T-helper 2 cell treated with Interferon-gamma antibody and Interleukin-4, amounts not matched to agents 5 μg/mL and 100 μg/mL, for 36 hours (primary cell): ENCODE data around the gene LRG1.

Experiments
- DNase-seq: peaks from one replicate; pipeline ENCODE4 v3.0.0; 2021; ENCODE audit warnings: low spot score
- H3K27ac Mint-ChIP-seq: one replicate; pipeline ENCODE4 v1.8.0; 2021; ENCODE audit warnings: mild to moderate bottlenecking, mixed read lengths
- H3K27me3 Mint-ChIP-seq: one replicate; pipeline ENCODE4 v1.8.0; 2021; ENCODE audit warnings: low read depth, mixed read lengths
- H3K36me3 Mint-ChIP-seq: one replicate; pipeline ENCODE4 v1.8.0; 2021; ENCODE audit warnings: low read depth, mixed read lengths
- H3K4me1 Mint-ChIP-seq: one replicate; pipeline ENCODE4 v1.8.0; 2021; ENCODE audit warnings: low read depth, mixed read lengths
- H3K4me3 Mint-ChIP-seq: one replicate; pipeline ENCODE4 v1.8.0; 2022; ENCODE audit warnings: mild to moderate bottlenecking, moderate library complexity, mixed read lengths
- H3K9me3 Mint-ChIP-seq: one replicate; pipeline ENCODE4 v1.8.0; 2021; ENCODE audit warnings: mixed read lengths

LRG1 gene

GRCh38 chr19:4521170-4521887, 18.5 kb downstream of the LRG1 start:
- H3K4me1 Mint-ChIP-seq: no peaks in the 10 kb centered on the region
- no peaks in the 10 kb centered on the region for H3K9me3 Mint-ChIP-seq
- no peaks in the 10 kb centered on the region for H3K36me3 Mint-ChIP-seq
- H3K27me3 Mint-ChIP-seq: no peaks in the 10 kb centered on the region
- DNase-seq: no peak
- no peak overlapping the region for H3K27ac Mint-ChIP-seq
- no peak overlapping the region for H3K4me3 Mint-ChIP-seq

- H3K4me3 Mint-ChIP-seq: no peak overlapping the region
- no peak overlapping the region for H3K27ac Mint-ChIP-seq
- no peak for DNase-seq
- no peaks in the 10 kb centered on the region for H3K27me3 Mint-ChIP-seq
- no peaks in the 10 kb centered on the region for H3K4me1 Mint-ChIP-seq
- no peaks in the 10 kb centered on the region for H3K36me3 Mint-ChIP-seq
- no peaks in the 10 kb centered on the region for H3K9me3 Mint-ChIP-seq
These were observed 20.1 kb downstream of the LRG1 start for GRCh38 chr19:4519521-4520277.

- H3K27me3 Mint-ChIP-seq: no peaks in the 10 kb centered on the region
These were observed 20.7 kb downstream of the LRG1 start for GRCh38 chr19:4519172-4519496.

GRCh38 chr19:4518345-4519171, 21.3 kb downstream of the LRG1 start, which contains the start of gene PLIN4:
PLIN4 (minus strand) TSS chr19:4518486; CDS start chr19:4518272, 214 bp downstream.
- DNase-seq: no peak

More at GRCh38 chr19:4519172-4519496, 20.7 kb downstream of the LRG1 start:
- Mint-ChIP-seq H3K27ac (no peak overlapping the region), H3K4me3 (no peak overlapping the region), H3K9me3 (no peaks in the 10 kb centered on the region), H3K36me3 (no peaks in the 10 kb centered on the region), H3K4me1 (no peaks in the 10 kb centered on the region)
- no peak for DNase-seq

GRCh38 chr19:4517451-4518057, 22.3 kb downstream of the LRG1 start:
- Mint-ChIP-seq H3K27me3 (no peaks in the 10 kb centered on the region), H3K9me3 (no peaks in the 10 kb centered on the region), H3K36me3 (no peaks in the 10 kb centered on the region), H3K4me1 (no peaks in the 10 kb centered on the region), H3K4me3 (no peak overlapping the region), H3K27ac (no peak overlapping the region)
- no peak for DNase-seq

More at GRCh38 chr19:4518345-4519171, 21.3 kb downstream of the LRG1 start, which contains the start of gene PLIN4:
- no peak within 1 kb of the TSS for H3K27ac Mint-ChIP-seq
- H3K27me3 Mint-ChIP-seq: no peaks in the 10 kb centered on the region
- no peaks in the 10 kb centered on the region for H3K4me1 Mint-ChIP-seq
- H3K4me3 Mint-ChIP-seq: no peak within 1 kb of the TSS
- no peaks in the 10 kb centered on the region for H3K36me3 Mint-ChIP-seq
- no peaks in the 10 kb centered on the region for H3K9me3 Mint-ChIP-seq

GRCh38 chr19:4516939-4517300, 22.9 kb downstream of the LRG1 start:
- DNase-seq: no peak
- Mint-ChIP-seq H3K9me3 (no peaks in the 10 kb centered on the region), H3K27me3 (no peaks in the 10 kb centered on the region), H3K4me3 (no peak overlapping the region), H3K4me1 (no peaks in the 10 kb centered on the region), H3K27ac (no peak overlapping the region), H3K36me3 (no peaks in the 10 kb centered on the region)

GRCh38 chr19:4516199-4516938, 23.5 kb downstream of the LRG1 start:
- Mint-ChIP-seq H3K9me3 (no peaks in the 10 kb centered on the region), H3K4me1 (no peaks in the 10 kb centered on the region), H3K27me3 (no peaks in the 10 kb centered on the region), H3K36me3 (no peaks in the 10 kb centered on the region), H3K4me3 (no peak overlapping the region), H3K27ac (no peak overlapping the region)
- no peak for DNase-seq

- Mint-ChIP-seq H3K4me3 (no peak overlapping the region), H3K4me1 (no peaks in the 10 kb centered on the region), H3K9me3 (no peaks in the 10 kb centered on the region), H3K27me3 (no peaks in the 10 kb centered on the region), H3K27ac (no peak overlapping the region), H3K36me3 (no peaks in the 10 kb centered on the region)
- no peak for DNase-seq
These were observed 24.1 kb downstream of the LRG1 start for GRCh38 chr19:4515732-4516131.

GRCh38 chr19:4513248-4513647, 26.6 kb downstream of the LRG1 start:
- Mint-ChIP-seq H3K27ac (no peak overlapping the region), H3K4me1 (no peaks in the 10 kb centered on the region), H3K27me3 (no peaks in the 10 kb centered on the region)

GRCh38 chr19:4512070-4512469, 27.8 kb downstream of the LRG1 start:
- Mint-ChIP-seq H3K27me3 (no peaks in the 10 kb centered on the region), H3K27ac (no peak overlapping the region), H3K4me1 (no peaks in the 10 kb centered on the region), H3K9me3 (no peaks in the 10 kb centered on the region), H3K36me3 (no peaks in the 10 kb centered on the region), H3K4me3 (no peak overlapping the region)
- DNase-seq: no peak

More at GRCh38 chr19:4513248-4513647, 26.6 kb downstream of the LRG1 start:
- Mint-ChIP-seq H3K36me3 (no peaks in the 10 kb centered on the region), H3K9me3 (no peaks in the 10 kb centered on the region), H3K4me3 (no peak overlapping the region)
- no peak for DNase-seq

- H3K36me3 Mint-ChIP-seq: no peaks in the 10 kb centered on the region
- no peak overlapping the region for H3K27ac Mint-ChIP-seq
- no peaks in the 10 kb centered on the region for H3K9me3 Mint-ChIP-seq
- no peaks in the 10 kb centered on the region for H3K4me1 Mint-ChIP-seq
- no peaks in the 10 kb centered on the region for H3K27me3 Mint-ChIP-seq
- H3K4me3 Mint-ChIP-seq: no peak overlapping the region
- no peak for DNase-seq
These were observed 28.4 kb downstream of the LRG1 start for GRCh38 chr19:4511300-4512054.

- Mint-ChIP-seq H3K4me3 (no peak overlapping the region), H3K27me3 (no peaks in the 10 kb centered on the region), H3K9me3 (no peaks in the 10 kb centered on the region), H3K27ac (no peak overlapping the region), H3K4me1 (peaks cover 4% of the 10 kb centered on the region), H3K36me3 (peaks cover 4% of the 10 kb centered on the region)
- no peak for DNase-seq
These were observed 29.2 kb downstream of the LRG1 start for GRCh38 chr19:4510435-4511255.
